GM12878 (cell line): ENCODE measurements around the gene SURF2. TPM values are rescaled to one million over a fixed set of nuclear protein-coding genes. Genes with fewer than 3 reads are reported as not detected.

Source experiments
- BACH1 ChIP-seq: fragments of 450-650 bp; IDR thresholded peaks from 2 replicates; pipeline ENCODE4 v1.6.1; 2017; ENCODE audit warnings: mild to moderate bottlenecking, borderline replicate concordance
- CHD1 ChIP-seq: IDR thresholded peaks from 2 replicates; pipeline ENCODE4 v1.6.1; 2012; ENCODE audit warnings: low read depth, low read length, improper control_type of control experiment
- CREM ChIP-seq: IDR thresholded peaks from 2 replicates; pipeline ENCODE4 v1.6.1; 2014; ENCODE audit warnings: antibody characterized with exemption, low read depth
- DPF2 ChIP-seq: fragments of 450-650 bp; IDR thresholded peaks from 2 replicates; pipeline ENCODE4 v1.6.1; 2017; ENCODE audit warnings: mild to moderate bottlenecking
- GABPA ChIP-seq: IDR thresholded peaks from 2 replicates; pipeline ENCODE4 v1.6.1; 2014; ENCODE audit warnings: antibody characterized with exemption, low read depth, mild to moderate bottlenecking, inconsistent platforms
- HDAC2 ChIP-seq: fragments of 200-600 bp; sonication (generic); IDR thresholded peaks from 2 replicates; pipeline ENCODE4 v1.6.1; 2017
- HSF1 ChIP-seq: fragments of 150-350 bp; IDR thresholded peaks from 2 replicates; pipeline ENCODE4 v1.6.1; 2014; ENCODE audit warnings: mild to moderate bottlenecking, low read depth, low read length
- IKZF1 ChIP-seq: fragments of 450-650 bp; conservative IDR thresholded peaks from 2 replicates; pipeline ENCODE4 v1.6.1; 2017; ENCODE audit warnings: antibody characterized with exemption, mild to moderate bottlenecking
- RELA ChIP-seq: fragments of 450-650 bp; IDR thresholded peaks from 2 replicates; pipeline ENCODE4 v1.8.0; 2014; ENCODE audit warnings: borderline replicate concordance; ENCODE audit not compliant: partially characterized antibody
- REST ChIP-seq: IDR thresholded peaks from 2 replicates; pipeline ENCODE4 v1.6.1; 2012; ENCODE audit warnings: mild to moderate bottlenecking, low read depth, low read length
- RFX5 ChIP-seq: IDR thresholded peaks from 2 replicates; pipeline ENCODE4 v1.6.1; 2011; ENCODE audit warnings: low read depth, low read length, improper control_type of control experiment
- STAT3 ChIP-seq: IDR thresholded peaks from 2 replicates; pipeline ENCODE4 v1.6.1; 2011; ENCODE audit warnings: low read depth, low read length, improper control_type of control experiment
- ZBTB40 ChIP-seq: fragments of 450-650 bp; IDR thresholded peaks from 2 replicates; pipeline ENCODE4 v1.6.1; 2016; ENCODE audit warnings: mild to moderate bottlenecking, moderate library complexity, borderline replicate concordance
- ZNF24 ChIP-seq: fragments of 450-650 bp; IDR thresholded peaks from 2 replicates; pipeline ENCODE4 v1.6.1; 2017; ENCODE audit warnings: antibody characterized with exemption, mild to moderate bottlenecking
- ZNF592 ChIP-seq: fragments of 450-650 bp; IDR thresholded peaks from 2 replicates; pipeline ENCODE4 v1.6.1; 2017; ENCODE audit warnings: mild to moderate bottlenecking, moderate library complexity
- ZNF622 ChIP-seq: fragments of 450-650 bp; IDR thresholded peaks from 2 replicates; pipeline ENCODE4 v1.6.1; 2017; ENCODE audit warnings: mild to moderate bottlenecking, inconsistent platforms
- ZZZ3 ChIP-seq: IDR thresholded peaks from 2 replicates; pipeline ENCODE4 v1.6.1; 2011; ENCODE audit warnings: low read depth; ENCODE audit not compliant: control insufficient read depth, insufficient read length
- polyA plus RNA-seq, 11 experiments: library from polyadenylated mRNA; depleted of rRNA in 4 of 11; unstranded in 6 of 11; stranded (reverse) in 5 of 11; fragments of >200 nt; fragmentation: Nextera tagmentation in 4 of 11; fragmentation: Illumina TruSeq in 1 of 11; extraction: Ambion mirVana in 4 of 11; extraction: Trizol in 1 of 11; gene quantifications; 1 replicate in 1 of 11; 2 replicates in 10 of 11; pipeline versions ENCODE4 v1.2.1 to v1.2.3, GENCODE V29; 2011 to 2016; ENCODE audit warnings: inconsistent platforms in 2 of 11, missing spikeins in 2 of 11, low read depth in 1 of 11
- total RNA-seq, 4 experiments: library from RNA; depleted of rRNA in 3 of 4; stranded (reverse); fragments of >200 nt in 3 of 4; fragmentation: Illumina TruSeq in 1 of 4; extraction: Trizol in 1 of 4; gene quantifications; 2 replicates each; pipeline versions ENCODE4 v1.2.1 to v1.2.3, GENCODE V29; 2013 to 2021

Gene SURF2
- total and polyA plus RNA-seq, 10 of the 15 experiments (the other 5 are each of a cell fraction or from before 2014, with no cell fraction given), result 4.0 to 41.7 (median 20.8) TPM

- TF ChIP-seq IKZF1 (no peak), RELA (no peak), ZZZ3 (no peak), CREM (peak; percentile 78; the same call in 1 of the 2 replicates), ZNF592 (no peak), STAT3 (no peak), RFX5 (no peak), BACH1 (no peak), HDAC2 (no peak), HSF1 (0 out of 2 replicates have a peak, but pooled peaks have one; percentile 25), ZNF24 (no peak), ZBTB40 (no peak), GABPA (no peak), ZNF622 (no peak), CHD1 (no peak), DPF2 (0 out of 2 replicates have a peak, but pooled peaks have one; percentile 16), REST (no peak)
Measured at GRCh38 chr9:133406480-133407307, 50.3 kb downstream of the SURF2 start (continued).
